GM19023 (cell line): ENCODE results near the gene PTCH1.

Experiments
- ATAC-seq: cut with Tn5 transposase; IDR thresholded peaks from one replicate; pipeline ENCODE4 v1.9.1; 2021; ENCODE audit warnings: mild to moderate bottlenecking, moderate library complexity; ENCODE audit not compliant: unreplicated experiment

Gene PTCH1

GRCh38 chr9:95499847-95500246 lies 16.9 kb downstream of the PTCH1 start:
- no peak for ATAC-seq

GRCh38 chr9:95499046-95499676 lies 17.6 kb downstream of the PTCH1 start:
- ATAC-seq, result no peak

GRCh38 chr9:95498641-95499040 lies 18.1 kb downstream of the PTCH1 start:
- ATAC-seq, result no peak

GRCh38 chr9:95497772-95498171 lies 19.0 kb downstream of the PTCH1 start:
- no peak for ATAC-seq

GRCh38 chr9:95496687-95497086 lies 20.1 kb downstream of the PTCH1 start:
- no peak for ATAC-seq

GRCh38 chr9:95495961-95496360 lies 20.8 kb downstream of the PTCH1 start:
- ATAC-seq, result no peak

- no peak for ATAC-seq
Observed at GRCh38 chr9:95495529-95495928, 21.2 kb downstream of the PTCH1 start.

GRCh38 chr9:95494416-95495371 lies 22.1 kb downstream of the PTCH1 start:
- ATAC-seq, result peak; percentile 95

GRCh38 chr9:95494022-95494415 lies 22.8 kb downstream of the PTCH1 start:
- ATAC-seq, result peak; percentile 48

GRCh38 chr9:95493402-95493801 lies 23.4 kb downstream of the PTCH1 start:
- ATAC-seq, result no peak

GRCh38 chr9:95491543-95492320 lies 25.0 kb downstream of the PTCH1 start:
- no peak for ATAC-seq

- ATAC-seq, result no peak
Observed at GRCh38 chr9:95488954-95489353, 27.8 kb downstream of the PTCH1 start.

- ATAC-seq, result no peak
Observed at GRCh38 chr9:95486318-95486717, 30.5 kb downstream of the PTCH1 start.

- no peak for ATAC-seq
Observed at GRCh38 chr9:95484225-95484624, 32.5 kb downstream of the PTCH1 start.

GRCh38 chr9:95483431-95483830 lies 33.3 kb downstream of the PTCH1 start:
- no peak for ATAC-seq

GRCh38 chr9:95482621-95483020 lies 34.1 kb downstream of the PTCH1 start:
- no peak for ATAC-seq

- ATAC-seq, result no peak
Observed at GRCh38 chr9:95481000-95481399, 35.8 kb downstream of the PTCH1 start.

GRCh38 chr9:95480346-95480745 lies 36.4 kb downstream of the PTCH1 start:
- ATAC-seq, result no peak

GRCh38 chr9:95479330-95479729 lies 37.4 kb downstream of the PTCH1 start:
- no peak for ATAC-seq

- ATAC-seq, result no peak
Observed at GRCh38 chr9:95478335-95478734, 38.4 kb downstream of the PTCH1 start.

GRCh38 chr9:95477885-95478284 lies 38.9 kb downstream of the PTCH1 start:
- ATAC-seq, result no peak
